Measurements from ENCODE around the gene VPS8. TPM values are rescaled to one million over a fixed set of nuclear protein-coding genes. Genes with fewer than 3 reads are reported as not detected.

VPS8 gene
- total RNA-seq, 3 donors from 2014 or later: 52.2 to 86.3 (median 61.9) TPM

DNA sequence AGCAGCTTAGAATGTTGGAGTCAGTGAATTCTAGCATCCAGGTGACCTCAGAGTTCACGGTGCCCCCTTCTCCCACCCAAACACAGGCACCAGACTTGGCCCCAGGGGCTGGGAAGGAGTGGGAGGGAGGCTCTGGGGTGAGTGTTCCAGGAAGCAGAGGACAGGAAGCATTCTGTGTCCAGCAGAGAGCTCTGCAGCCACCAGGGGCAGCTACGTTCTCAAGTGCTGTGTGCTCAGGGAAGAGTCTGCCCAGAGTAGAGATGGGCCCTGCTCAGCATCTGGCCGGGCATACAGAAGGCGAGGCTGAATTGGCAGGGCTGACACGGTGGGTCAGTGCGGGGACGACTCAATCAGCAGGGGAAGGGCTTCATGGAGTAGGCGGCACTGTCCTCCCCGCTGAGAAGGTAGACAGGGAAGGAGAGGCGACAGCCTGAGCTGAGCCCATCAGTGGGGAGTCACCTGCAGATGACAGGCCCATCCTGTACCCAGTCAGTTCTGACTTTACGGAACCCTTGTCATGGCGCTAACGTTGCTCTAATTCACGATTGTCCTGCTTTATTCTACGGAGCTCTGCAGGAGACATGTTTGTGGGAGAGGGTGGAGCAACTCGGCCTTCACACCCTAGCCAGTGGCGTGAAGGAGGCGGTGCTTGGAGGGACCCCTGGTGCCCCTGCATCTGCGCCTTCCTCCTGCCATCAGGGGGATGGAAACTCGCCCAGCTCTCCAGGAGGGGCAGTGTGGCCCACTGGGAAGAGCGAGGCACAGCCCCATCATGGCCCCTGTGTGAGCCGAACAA lies 258.7 kb downstream of the VPS8 start:
- no peak for DNase-seq (ENCODE audit: low spot score in 2 of 2)
- H3K27me3 ChIP-seq: no peaks in the 10 kb centered on the region
- no peaks in the 10 kb centered on the region for H3K4me1 ChIP-seq
- no peaks in the 10 kb centered on the region for H3K9me3 ChIP-seq
- intact Hi-C loops (cut with DNase I; ENCODE audit: low total_unique reads): no loop called here
- no peaks in the 10 kb centered on the region for H3K36me3 ChIP-seq
- no peak for TF ChIP-seq POLR2AphosphoS5 (IDR thresholded peaks at IDR 0.05)
- no peak for TF ChIP-seq POLR2A (IDR thresholded peaks at IDR 0.05)
- TF ChIP-seq, protein P1, sequence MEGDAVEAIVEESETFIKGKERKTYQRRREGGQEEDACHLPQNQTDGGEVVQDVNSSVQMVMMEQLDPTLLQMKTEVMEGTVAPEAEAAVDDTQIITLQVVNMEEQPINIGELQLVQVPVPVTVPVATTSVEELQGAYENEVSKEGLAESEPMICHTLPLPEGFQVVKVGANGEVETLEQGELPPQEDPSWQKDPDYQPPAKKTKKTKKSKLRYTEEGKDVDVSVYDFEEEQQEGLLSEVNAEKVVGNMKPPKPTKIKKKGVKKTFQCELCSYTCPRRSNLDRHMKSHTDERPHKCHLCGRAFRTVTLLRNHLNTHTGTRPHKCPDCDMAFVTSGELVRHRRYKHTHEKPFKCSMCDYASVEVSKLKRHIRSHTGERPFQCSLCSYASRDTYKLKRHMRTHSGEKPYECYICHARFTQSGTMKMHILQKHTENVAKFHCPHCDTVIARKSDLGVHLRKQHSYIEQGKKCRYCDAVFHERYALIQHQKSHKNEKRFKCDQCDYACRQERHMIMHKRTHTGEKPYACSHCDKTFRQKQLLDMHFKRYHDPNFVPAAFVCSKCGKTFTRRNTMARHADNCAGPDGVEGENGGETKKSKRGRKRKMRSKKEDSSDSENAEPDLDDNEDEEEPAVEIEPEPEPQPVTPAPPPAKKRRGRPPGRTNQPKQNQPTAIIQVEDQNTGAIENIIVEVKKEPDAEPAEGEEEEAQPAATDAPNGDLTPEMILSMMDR (IDR thresholded peaks at IDR 0.05): no peak
- no peak overlapping the region for H3K4me3 ChIP-seq
- H3K27ac ChIP-seq: no peak overlapping the region

DNA sequence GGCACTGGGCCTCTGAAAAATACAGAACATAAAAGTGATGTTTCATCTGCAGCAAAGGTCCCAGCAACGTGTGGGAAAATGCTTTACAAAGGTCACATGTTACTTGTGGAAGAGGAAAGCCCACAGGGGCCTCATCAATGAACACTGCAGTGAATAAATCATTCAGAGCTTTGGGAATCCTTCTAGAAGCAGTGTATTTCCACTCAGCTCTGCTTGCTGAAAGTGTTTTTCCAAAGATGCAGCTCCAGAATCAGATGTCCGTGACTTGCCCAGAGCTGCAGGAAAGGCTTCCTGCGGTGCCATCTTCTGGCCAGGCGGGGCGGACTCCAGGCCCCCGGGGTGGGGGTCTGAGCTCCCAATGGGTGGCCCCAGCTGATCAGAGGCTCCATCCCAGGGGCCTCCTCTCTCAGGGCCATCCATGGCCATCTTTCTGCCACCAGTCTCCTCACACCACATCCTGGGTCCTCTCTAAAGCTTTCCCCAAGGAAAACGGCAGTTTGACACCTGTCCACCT lies 259.4 kb downstream of the VPS8 start:
- intact Hi-C loops (cut with DNase I; ENCODE audit: low total_unique reads): no loop called here
- H3K4me3 ChIP-seq: no peak overlapping the region
- TF ChIP-seq, protein P1 (IDR thresholded peaks at IDR 0.05): no peak
- no peak for TF ChIP-seq POLR2AphosphoS5 (IDR thresholded peaks at IDR 0.05)

DNA sequence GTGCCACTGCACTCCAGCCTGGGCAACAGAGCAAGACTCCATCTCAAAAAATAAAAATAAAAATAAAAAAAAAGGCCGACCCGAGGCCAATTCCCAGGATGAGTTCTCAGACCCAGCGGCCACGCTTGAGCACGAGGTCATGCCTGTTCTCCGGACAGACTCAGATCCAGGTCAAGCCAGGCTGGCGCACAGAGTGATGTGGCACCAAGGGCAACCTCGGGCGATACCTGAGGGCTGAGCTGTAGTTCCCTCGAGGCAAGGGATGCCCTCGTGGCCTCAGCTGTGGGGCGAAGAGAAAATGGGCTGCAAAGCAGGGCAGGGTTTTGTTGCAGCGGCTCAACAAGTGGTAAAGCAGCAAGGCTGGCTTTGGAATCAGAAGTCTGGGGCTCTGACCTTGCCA lies 263.6 kb downstream of the VPS8 start:
- intact Hi-C loops (cut with DNase I; ENCODE audit: low total_unique reads): no loop called here
- no peaks in the 10 kb centered on the region for H3K9me3 ChIP-seq
- no peaks in the 10 kb centered on the region for H3K27me3 ChIP-seq
- H3K27ac ChIP-seq: no peak overlapping the region
- H3K4me1 ChIP-seq: no peaks in the 10 kb centered on the region
- no peak for TF ChIP-seq POLR2AphosphoS5 (IDR thresholded peaks at IDR 0.05)
- no peak for TF ChIP-seq POLR2A (IDR thresholded peaks at IDR 0.05)
- TF ChIP-seq, protein P1 (IDR thresholded peaks at IDR 0.05): no peak
- DNase-seq (ENCODE audit: low spot score in 2 of 2): no peak
- no peaks in the 10 kb centered on the region for H3K36me3 ChIP-seq
- no peak overlapping the region for H3K4me3 ChIP-seq

More for the DNA sequence above, 259.4 kb downstream of the VPS8 start:
- no peaks in the 10 kb centered on the region for H3K4me1 ChIP-seq
- H3K27me3 ChIP-seq: no peaks in the 10 kb centered on the region
- H3K36me3 ChIP-seq: no peaks in the 10 kb centered on the region
- no peak overlapping the region for H3K27ac ChIP-seq
- no peak for DNase-seq (ENCODE audit: low spot score in 2 of 2)
- no peaks in the 10 kb centered on the region for H3K9me3 ChIP-seq

DNA sequence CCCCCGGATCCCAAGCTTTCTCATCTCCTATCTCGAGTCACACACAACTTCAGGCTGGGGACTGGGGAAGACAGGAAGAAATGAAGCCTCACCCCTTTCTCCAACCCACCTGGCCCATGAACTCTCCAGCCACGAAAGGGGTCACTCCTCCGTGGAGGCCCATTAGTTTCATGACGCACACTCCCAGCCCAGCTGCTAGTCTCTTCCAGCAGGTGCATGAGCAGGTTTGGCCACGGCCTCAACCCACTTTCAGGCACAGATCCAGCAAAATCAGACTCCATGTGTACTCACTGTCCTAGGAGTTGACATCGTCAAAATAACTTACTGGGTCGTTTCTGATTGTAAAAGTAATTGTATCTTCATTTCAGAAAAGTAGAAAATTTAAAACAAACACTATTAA lies 264.3 kb downstream of the VPS8 start:
- Histone ChIP-seq H3K4me3 (no peak overlapping the region), H3K4me1 (no peaks in the 10 kb centered on the region), H3K27ac (no peak overlapping the region), H3K36me3 (no peaks in the 10 kb centered on the region), H3K9me3 (no peaks in the 10 kb centered on the region), H3K27me3 (no peaks in the 10 kb centered on the region)
- TF ChIP-seq, protein P1 (IDR thresholded peaks at IDR 0.05): no peak
- TF ChIP-seq POLR2AphosphoS5 (IDR thresholded peaks at IDR 0.05) (no peak), POLR2A (IDR thresholded peaks at IDR 0.05) (no peak)
- no peak for DNase-seq (ENCODE audit: low spot score in 2 of 2)
- intact Hi-C loops (cut with DNase I; ENCODE audit: low total_unique reads): no loop called here

DNA sequence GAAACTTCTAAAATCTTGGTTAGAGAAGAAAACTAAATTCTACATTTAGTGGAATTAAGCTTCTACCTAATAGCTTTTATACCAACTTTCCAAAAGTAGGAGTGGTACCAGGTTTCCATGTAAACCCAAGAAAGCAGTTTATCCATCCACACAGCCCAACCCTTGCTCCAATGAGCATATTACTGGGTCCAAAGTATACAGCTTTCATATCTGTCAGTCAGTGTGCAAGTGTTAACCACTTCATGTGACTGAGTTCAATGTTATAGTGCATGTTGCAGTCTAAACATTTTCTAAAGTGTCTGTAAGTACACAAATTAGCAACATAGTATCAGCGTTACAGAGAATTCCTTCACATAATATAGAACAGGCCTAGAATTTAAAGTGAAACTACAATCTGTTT lies 267.7 kb downstream of the VPS8 start:
- Histone ChIP-seq H3K36me3 (no peaks in the 10 kb centered on the region), H3K4me3 (no peak overlapping the region), H3K27ac (no peak overlapping the region), H3K9me3 (no peaks in the 10 kb centered on the region), H3K4me1 (no peaks in the 10 kb centered on the region), H3K27me3 (no peaks in the 10 kb centered on the region)
- intact Hi-C loops (cut with DNase I; ENCODE audit: low total_unique reads): no loop called here
- TF ChIP-seq POLR2A (IDR thresholded peaks at IDR 0.05) (no peak), POLR2AphosphoS5 (IDR thresholded peaks at IDR 0.05) (no peak)
- TF ChIP-seq, protein P1 (IDR thresholded peaks at IDR 0.05): no peak
- no peak for DNase-seq (ENCODE audit: low spot score in 2 of 2)

Measured in breast epithelium (tissue), 4 donors.